ENCODE results near the gene RTL1.

Gene RTL1

DNA sequence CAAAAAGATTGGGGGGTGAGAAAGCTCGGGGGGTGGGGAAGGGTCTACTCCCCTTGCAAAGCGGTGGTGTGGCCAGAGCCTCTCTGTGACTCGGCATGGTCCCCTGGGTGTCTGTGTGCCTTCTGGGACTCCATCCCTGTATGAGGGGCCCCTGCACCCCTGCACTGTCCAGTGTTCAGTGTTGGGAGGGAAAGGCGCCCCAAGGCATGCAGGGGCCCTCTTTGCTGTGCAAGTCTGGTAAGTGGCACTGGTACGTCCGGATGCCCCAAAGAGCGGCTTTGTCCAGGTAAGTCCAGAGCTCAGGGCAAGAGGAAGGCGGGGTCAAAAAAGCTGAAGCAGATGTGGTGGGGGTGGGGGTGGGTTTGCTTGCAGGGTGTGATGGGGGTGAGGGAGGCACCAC is 23.7 kb downstream of the RTL1 start:
- Histone ChIP-seq H3K9me3 (replicated peaks; ENCODE audit: insufficient read depth, low read length) (no peaks in the 10 kb centered on the region), H3K9me2 (replicated peaks; ENCODE audit: insufficient read depth, low read length) (no peaks in the 10 kb centered on the region), H3K4me1 (ENCODE audit: low read length) (no peaks in the 10 kb centered on the region), H3K4me3 (ENCODE audit: low read length) (no peak overlapping the region), H3K27ac (ENCODE audit: low read length) (no peak overlapping the region), H3K9ac (ENCODE audit: low read length) (no peak overlapping the region), H3K36me3 (replicated peaks; ENCODE audit: insufficient read depth, low read length) (no peaks in the 10 kb centered on the region), H3F3A (ENCODE audit: insufficient read depth, low read length) (no peaks in the 10 kb centered on the region), H3K27me3 (replicated peaks; ENCODE audit: insufficient read depth, low read length) (0 out of 2 replicates have a peak, but pooled peaks cover 5% of the 10 kb centered on the region), H3K79me2 (ENCODE audit: low read length) (no peaks in the 10 kb centered on the region), H2AFZ (ENCODE audit: low read length) (no peak overlapping the region), H4K20me1 (ENCODE audit: insufficient read depth, low read length) (no peaks in the 10 kb centered on the region), H3K4me2 (ENCODE audit: low read depth, low read length) (no peak overlapping the region)
- no peak for DNase-seq
- TF ChIP-seq EZH2phosphoT487 (IDR thresholded peaks at IDR 0.05; ENCODE audit: low read length) = no peak
- TF ChIP-seq, protein P1, sequence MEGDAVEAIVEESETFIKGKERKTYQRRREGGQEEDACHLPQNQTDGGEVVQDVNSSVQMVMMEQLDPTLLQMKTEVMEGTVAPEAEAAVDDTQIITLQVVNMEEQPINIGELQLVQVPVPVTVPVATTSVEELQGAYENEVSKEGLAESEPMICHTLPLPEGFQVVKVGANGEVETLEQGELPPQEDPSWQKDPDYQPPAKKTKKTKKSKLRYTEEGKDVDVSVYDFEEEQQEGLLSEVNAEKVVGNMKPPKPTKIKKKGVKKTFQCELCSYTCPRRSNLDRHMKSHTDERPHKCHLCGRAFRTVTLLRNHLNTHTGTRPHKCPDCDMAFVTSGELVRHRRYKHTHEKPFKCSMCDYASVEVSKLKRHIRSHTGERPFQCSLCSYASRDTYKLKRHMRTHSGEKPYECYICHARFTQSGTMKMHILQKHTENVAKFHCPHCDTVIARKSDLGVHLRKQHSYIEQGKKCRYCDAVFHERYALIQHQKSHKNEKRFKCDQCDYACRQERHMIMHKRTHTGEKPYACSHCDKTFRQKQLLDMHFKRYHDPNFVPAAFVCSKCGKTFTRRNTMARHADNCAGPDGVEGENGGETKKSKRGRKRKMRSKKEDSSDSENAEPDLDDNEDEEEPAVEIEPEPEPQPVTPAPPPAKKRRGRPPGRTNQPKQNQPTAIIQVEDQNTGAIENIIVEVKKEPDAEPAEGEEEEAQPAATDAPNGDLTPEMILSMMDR (IDR thresholded peaks at IDR 0.05; ENCODE audit: low read length) = no peak
- no peak for TF ChIP-seq EZH2 (optimal IDR thresholded peaks at IDR 0.05; ENCODE audit: low read depth, low read length)

- Histone ChIP-seq H3K4me1 (ENCODE audit: low read length) (no peaks in the 10 kb centered on the region), H3K9me2 (replicated peaks; ENCODE audit: insufficient read depth, low read length) (no peaks in the 10 kb centered on the region), H4K20me1 (ENCODE audit: insufficient read depth, low read length) (no peaks in the 10 kb centered on the region), H3K4me3 (ENCODE audit: low read length) (no peak overlapping the region), H2AFZ (ENCODE audit: low read length) (no peak overlapping the region), H3K27ac (ENCODE audit: low read length) (no peak overlapping the region), H3K9ac (ENCODE audit: low read length) (no peak overlapping the region), H3K27me3 (replicated peaks; ENCODE audit: insufficient read depth, low read length) (0 out of 2 replicates have a peak, but pooled peaks cover 3% of the 10 kb centered on the region), H3K79me2 (ENCODE audit: low read length) (no peaks in the 10 kb centered on the region), H3F3A (ENCODE audit: insufficient read depth, low read length) (no peaks in the 10 kb centered on the region), H3K36me3 (replicated peaks; ENCODE audit: insufficient read depth, low read length) (no peaks in the 10 kb centered on the region), H3K4me2 (ENCODE audit: low read depth, low read length) (no peak overlapping the region), H3K9me3 (replicated peaks; ENCODE audit: insufficient read depth, low read length) (no peaks in the 10 kb centered on the region)
- no peak for TF ChIP-seq EZH2phosphoT487 (IDR thresholded peaks at IDR 0.05; ENCODE audit: low read length)
- TF ChIP-seq, protein P1 (IDR thresholded peaks at IDR 0.05; ENCODE audit: low read length) = no peak
- no peak for DNase-seq
Measured at GRCh38 chr14:100879194-100879593, 24.3 kb downstream of the RTL1 start.

GRCh38 chr14:100878271-100879146 is 25.0 kb downstream of the RTL1 start:
- no peaks in the 10 kb centered on the region for H3K36me3 ChIP-seq (replicated peaks; ENCODE audit: insufficient read depth, low read length)
- no peaks in the 10 kb centered on the region for H3F3A ChIP-seq (ENCODE audit: insufficient read depth, low read length)
- no peak for DNase-seq
- H2AFZ ChIP-seq (ENCODE audit: low read length) = no peak overlapping the region
- no peak overlapping the region for H3K4me3 ChIP-seq (ENCODE audit: low read length)
- TF ChIP-seq EZH2 (optimal IDR thresholded peaks at IDR 0.05; ENCODE audit: low read depth, low read length) = no peak
- TF ChIP-seq, protein P1 (IDR thresholded peaks at IDR 0.05; ENCODE audit: low read length) = no peak
- no peak for TF ChIP-seq EZH2phosphoT487 (IDR thresholded peaks at IDR 0.05; ENCODE audit: low read length)
- H3K4me2 ChIP-seq (ENCODE audit: low read depth, low read length) = no peak overlapping the region
- H3K27me3 ChIP-seq (replicated peaks; ENCODE audit: insufficient read depth, low read length) = no peaks in the 10 kb centered on the region
- no peak overlapping the region for H3K9ac ChIP-seq (ENCODE audit: low read length)
- H4K20me1 ChIP-seq (ENCODE audit: insufficient read depth, low read length) = no peaks in the 10 kb centered on the region
- H3K27ac ChIP-seq (ENCODE audit: low read length) = no peak overlapping the region
- no peaks in the 10 kb centered on the region for H3K4me1 ChIP-seq (ENCODE audit: low read length)
- no peaks in the 10 kb centered on the region for H3K79me2 ChIP-seq (ENCODE audit: low read length)
- no peaks in the 10 kb centered on the region for H3K9me3 ChIP-seq (replicated peaks; ENCODE audit: insufficient read depth, low read length)
- H3K9me2 ChIP-seq (replicated peaks; ENCODE audit: insufficient read depth, low read length) = no peaks in the 10 kb centered on the region
